HG03097 (cell line): Measurements from ENCODE around the gene CPXM1.
"Not testable (repeated sequence)": the region's sequence is repeated elsewhere in the genome, so short reads cannot be mapped to it uniquely, and the experiment has no call there.

Source experiments
- ATAC-seq: cut with Tn5 transposase; IDR thresholded peaks from one replicate; pipeline ENCODE4 v1.9.1; 2021; ENCODE audit not compliant: unreplicated experiment, low FRiP score

The CPXM1 gene

DNA sequence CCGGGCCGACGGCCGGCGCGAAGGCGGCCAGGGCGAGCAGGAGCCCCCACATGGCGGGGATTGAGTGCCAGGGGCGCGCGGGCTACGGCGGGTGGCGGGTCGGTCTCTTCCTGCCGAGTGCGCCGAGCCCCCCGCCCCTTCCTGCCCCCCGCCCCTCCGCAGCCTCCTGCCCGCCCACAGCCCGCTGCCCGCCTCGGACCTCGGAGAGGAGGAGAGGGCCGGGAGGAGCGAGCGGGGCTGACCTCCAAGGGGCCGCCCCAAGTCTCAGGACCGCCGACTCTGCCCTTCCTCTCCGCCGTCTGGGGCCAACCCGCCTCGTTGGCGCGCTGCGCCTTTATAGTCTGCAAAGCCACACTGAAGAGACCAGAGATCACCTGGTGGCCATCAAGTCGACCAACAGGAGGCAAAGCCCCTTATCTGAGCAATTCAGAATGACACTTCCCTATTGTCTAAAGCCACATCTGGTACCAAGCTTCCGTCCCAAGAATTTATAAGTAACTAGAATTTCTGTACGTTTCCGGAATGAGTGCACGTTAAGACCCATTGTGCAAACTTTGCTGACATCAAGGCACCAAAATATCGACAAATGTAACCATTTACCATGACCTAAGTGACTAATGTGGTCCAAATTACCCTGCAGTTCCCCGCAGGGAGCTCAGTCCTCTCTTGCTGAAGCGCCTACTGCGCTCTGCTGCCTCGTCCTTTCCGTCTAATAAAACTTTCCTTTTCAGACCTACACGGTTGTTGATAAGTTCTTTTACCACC is at the start of gene CPXM1:
Gene CPXM1, minus strand, starts transcription at position 107 of the 765 bp plus-strand sequence. Its CDS starts 55 bp downstream, at position 52.
- peak; percentile 53 for ATAC-seq

DNA sequence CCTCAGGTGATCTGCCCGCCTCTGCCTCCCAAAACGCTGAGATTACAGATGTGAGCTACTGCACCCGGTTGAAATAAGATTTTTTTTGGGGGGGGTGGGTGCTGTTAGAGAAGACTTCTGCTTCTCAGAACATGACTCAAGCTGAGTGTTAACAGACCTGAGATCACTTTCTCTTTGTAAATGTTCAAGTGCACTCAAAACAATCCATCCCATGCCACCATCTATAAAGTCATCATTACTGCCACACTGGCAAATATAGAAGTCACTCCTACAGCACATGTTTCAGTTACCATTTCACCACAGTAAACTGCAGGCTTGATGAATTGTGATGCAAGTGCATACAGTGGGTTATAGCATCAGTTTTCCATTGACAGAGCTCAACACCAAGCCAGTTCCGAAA is 49.1 kb upstream of the CPXM1 start:
- ATAC-seq = no peak

DNA sequence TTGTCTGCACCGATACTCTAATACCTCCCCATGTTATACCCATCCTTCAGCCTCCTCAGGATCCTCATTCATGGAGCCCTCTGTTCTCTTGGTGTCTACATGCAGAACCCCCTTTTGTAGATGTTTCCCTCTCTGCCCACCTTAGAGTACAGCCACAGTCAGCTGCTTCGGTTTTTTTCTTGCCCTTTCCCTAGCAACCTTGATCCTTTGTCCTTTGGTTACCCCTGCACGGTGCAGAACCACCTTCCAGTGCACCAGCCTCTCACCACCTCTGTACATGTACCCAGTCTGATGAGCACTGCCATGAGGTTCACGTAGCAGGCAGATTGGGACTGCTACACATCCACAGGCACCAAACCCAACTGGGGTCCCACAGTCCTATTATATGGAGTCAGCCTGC is 47.4 kb upstream of the CPXM1 start:
- no peak for ATAC-seq

DNA sequence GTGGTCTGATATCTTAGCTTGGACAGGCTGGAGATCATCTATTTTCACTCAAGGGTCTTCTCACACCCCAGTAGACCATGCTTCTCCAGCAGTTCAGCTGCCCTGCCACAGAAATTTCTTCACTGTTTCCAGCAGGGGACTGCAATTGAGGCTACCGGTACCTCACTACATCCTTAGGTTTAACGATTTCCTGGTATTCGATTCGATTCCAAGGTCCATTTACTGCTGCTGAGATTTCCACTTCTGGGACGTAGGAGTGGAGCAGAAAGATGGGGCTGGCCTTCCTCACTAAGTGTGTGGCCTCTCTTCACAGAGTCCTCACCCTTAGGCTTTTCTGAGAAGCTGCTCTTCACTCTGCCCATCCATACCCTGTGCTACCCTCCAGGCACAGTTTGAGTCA is 46.3 kb upstream of the CPXM1 start:
- ATAC-seq = no peak

DNA sequence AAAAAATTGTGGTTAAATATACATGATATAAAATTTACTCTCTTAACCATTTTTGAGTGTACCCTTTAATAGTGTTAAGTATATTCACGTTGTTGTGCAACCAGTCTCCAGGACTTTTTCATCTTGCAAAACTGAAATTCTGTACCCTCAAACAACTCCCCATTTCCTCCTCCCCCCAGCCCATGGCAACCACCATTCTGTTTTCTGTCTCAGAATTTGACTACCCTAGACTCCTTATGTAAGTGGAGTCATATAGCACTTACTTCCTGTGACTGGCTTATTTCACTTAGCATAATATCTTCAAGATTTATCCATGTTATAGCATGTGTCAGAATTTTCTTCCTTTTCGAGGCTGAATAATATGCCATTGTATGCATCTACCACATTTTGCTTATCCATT is 45.2 kb upstream of the CPXM1 start:
- ATAC-seq = no peak

DNA sequence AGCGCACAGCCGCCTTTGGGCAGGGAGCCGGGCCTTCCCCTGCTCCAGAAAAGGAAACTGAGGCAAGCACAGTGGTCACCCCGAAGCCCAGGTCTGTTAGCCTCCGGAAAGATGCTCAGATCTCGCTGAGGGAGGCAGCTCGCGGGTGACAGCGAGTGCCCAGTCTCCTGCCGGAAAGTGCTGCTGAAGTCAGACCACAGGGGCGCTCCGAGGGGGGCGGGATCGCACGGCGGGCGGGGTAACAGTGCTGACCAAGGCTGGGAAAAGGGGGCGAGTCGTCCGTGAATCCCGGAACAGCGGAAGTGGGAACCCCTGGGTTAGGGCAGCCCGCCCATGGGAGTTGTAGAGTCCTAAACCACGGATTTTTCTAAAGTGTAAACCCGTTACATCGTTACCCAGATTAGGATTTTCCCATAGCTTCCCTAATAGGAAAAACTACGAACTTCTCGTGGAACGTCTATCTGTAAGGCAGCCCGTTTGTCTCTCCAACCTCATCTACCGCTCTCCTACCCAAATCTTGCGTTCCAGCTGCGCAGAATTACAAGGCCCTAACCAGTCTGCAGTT is 40.6 kb upstream of the CPXM1 start:
- ATAC-seq = peak; percentile 10

DNA sequence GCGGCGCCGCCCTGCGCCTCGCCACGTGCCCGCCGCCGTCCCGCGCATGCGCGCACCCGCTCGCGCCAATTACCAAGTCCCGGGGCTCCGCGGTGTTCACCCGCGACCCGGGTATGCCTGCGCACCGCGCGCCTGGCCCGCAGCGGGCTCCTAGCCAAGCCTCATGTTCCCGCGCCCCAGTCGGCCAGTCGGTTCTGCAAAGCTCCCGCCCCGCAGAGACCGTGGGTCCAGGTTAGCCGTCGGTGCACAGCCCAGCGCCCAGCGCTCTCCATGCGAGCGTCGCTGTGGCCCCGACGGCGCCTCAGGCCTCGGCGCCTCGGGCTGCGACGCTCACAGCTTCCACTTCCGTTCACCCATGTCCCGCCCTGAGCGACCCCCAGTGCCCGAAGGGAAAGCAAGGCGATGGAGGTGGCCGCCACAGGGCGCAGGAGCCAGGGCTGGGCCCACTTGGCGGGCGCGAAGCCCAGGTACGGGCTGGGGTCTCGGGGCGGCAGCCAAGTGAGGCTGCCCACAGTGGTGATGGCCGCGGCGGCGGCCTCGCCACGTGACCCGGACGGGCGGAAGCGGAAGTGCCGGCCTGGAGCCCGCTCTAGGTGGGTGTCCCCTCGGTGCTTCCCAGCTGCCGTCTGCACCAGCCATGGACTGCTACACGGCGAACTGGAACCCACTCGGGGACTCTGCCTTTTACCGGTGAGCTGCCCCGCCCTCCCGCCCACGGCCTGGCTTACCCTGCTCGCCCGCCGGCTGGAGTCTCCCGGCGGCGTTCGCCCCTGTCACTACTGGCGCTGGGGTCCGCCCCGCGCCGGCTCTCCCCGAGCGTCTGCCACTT is 39.9 kb upstream of the CPXM1 start, which contains the start of the genes PCED1A and VPS16:
Gene PCED1A, minus strand, starts transcription at position 518 of the 829 bp plus-strand sequence. CDS start 743 bp downstream, outside the sequence.
Gene VPS16, plus strand, starts transcription at position 608 of the 829 bp plus-strand sequence. Its CDS starts 30 bp downstream, at position 638.
- ATAC-seq = peak; percentile 84

DNA sequence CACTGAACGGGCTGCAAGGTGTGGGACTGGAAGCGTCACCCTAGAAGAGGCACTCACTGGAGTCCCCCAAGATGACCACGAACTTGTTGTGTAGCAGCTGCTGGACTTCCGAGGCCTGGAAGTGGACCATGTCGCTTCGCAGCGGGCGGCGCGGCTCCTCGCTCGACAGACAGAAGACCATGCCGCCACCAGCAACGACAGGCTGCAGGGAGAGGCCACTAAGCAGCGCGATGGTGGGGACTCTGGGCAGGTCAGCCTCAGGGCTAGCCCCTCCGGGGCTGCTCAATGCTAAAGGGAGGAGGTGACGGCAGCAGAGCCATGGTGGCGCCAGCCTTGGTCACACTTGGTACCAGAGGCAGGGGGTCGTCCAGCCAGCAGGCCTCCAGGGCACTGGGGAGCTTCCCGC is 39.3 kb upstream of the CPXM1 start:
- ATAC-seq = no peak

DNA sequence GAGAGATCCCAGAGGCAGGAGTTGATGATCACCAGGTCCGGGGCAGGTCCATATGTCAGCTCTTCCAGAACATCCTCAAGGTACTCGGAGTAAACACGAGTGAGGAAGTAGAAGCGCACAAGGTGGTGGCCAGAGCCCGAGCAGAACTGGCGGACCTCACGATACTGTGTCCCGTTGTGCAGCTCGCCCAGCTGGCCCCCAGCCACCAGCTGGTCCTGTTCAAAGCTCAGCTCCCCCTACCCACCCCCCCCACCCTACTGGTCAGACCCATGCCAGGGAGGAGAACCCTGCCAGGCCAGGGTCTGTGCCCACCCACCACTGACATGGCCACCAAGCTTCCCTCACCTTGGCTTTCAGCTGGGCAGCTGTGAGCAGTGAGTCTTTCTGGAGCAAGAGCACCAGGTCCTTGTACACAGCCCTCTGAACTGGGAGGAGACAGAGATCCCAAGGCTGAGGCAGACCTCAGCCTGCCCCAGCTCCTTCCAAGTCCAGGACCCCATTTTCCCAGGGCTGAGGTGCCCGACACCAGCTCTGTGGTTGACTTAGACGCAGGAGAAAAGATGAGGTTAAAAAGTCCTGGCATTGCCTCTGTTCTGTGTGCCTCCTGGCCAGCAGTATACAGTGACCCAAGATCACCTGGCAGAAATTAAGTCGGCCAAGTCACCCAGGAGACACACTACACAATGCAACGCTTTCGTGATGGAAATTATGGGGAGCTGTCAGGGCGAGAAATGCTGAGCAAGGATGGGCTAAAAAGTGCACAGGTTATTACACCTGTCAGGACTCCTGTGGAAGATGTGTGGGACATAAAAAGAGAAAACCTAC is 38.6 kb upstream of the CPXM1 start:
- ATAC-seq = no peak

DNA sequence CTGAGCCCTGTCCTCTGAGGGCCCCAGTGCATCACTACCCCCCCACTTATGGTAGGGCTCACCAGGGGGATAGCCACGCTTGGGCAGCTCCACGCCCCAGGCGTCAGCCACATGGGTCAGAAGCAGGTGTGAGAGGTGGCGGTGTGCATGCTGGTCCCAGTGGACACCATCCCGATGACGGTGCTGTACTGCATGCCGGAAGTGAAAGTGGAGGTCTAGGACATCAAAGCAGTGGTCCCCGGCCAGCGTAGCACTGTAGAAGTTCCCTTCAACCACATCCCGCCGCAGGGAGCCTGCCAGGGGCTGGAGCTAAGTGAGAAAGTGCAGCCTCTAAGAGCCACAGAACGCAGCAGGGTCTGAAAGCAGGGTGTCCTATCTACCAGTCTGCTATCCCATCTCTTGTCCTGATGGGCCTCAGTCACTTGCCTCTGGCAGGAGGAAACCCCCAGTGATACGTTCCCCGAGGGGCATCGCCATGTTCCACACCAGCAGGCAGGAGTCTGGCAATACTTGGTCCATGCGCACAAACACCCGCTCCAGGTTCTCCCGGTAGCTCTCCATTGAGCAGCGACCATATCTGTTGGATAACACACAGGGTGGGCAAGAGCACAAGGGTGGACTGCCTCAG is 37.9 kb upstream of the CPXM1 start:
- no peak for ATAC-seq

DNA sequence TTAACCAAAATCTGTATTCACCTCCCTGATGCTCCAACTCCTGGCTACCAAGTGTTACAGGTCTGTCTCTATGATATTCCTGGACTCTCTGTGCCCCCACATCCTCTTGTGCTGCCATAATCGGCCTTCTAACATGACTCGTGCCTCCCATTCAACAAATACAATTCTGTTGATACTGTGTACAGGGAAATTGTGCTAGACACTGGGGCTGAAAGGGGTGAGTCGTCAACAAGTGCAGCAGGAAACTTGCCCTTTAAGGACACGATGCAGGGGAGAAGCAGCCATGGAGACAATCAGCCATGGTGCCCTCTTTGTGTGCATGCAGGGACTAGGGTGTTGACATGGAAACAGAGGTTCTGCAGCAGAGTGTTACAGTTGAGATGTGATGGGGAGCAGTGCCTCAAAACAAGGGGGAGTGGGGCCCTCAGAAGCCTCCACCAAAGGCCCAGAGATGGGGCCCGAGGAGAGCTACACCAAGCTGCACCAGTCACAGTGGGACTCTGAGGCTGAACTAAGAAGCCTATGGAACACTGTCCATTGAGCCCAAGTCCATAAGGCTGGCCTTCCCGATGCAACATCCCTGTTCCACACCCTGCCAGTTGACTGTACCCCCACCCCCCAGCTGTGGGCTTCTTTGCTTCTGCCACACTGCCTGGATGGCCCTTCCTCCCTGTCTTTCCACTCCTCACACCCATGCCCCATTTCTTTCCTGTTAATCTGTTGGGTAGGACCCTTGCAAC is 37.0 kb upstream of the CPXM1 start:
- ATAC-seq = no peak

DNA sequence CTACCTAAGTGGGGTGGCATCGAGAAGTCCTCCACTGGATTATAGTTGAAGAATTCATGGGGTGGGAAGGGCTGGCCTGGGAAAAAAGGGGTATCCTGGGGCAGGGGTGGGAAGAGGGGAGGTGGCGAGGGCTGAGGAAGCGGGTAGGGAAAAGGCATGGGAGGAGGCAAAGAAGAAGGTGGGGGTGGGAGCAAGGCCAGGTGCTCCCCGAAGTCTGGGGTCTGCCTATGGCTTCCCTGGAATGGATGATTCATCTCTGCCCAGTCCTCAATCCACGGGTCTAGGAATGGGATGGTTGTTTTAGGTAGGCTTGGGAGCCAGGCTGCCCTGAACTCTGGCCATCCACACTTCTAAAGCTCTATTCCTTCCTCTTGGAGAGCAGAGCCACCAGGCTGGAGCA is 35.6 kb upstream of the CPXM1 start:
- ATAC-seq = no peak

DNA sequence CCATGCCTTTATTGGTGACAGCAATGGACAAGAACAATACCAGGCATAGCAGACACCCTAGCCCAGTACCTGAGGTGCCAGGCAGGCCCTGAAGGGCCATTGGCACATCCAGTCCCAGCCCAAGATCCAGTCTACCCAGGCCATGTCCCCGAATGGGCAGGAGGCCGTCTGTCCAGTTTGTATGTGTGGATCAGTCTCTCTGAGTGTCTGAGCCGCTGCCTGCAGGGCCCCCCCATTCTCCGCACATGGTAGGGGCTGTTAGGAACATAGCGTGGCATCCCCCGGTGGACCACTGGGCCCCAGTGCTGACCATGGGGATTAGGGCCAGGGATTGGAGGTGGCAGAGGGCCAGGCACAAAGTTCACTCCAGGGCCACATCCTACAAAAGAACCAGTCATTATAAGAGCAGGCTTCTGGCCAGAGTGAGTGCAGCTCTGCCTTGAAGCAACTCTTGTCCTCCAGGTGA is 34.9 kb upstream of the CPXM1 start:
- no peak for ATAC-seq

DNA sequence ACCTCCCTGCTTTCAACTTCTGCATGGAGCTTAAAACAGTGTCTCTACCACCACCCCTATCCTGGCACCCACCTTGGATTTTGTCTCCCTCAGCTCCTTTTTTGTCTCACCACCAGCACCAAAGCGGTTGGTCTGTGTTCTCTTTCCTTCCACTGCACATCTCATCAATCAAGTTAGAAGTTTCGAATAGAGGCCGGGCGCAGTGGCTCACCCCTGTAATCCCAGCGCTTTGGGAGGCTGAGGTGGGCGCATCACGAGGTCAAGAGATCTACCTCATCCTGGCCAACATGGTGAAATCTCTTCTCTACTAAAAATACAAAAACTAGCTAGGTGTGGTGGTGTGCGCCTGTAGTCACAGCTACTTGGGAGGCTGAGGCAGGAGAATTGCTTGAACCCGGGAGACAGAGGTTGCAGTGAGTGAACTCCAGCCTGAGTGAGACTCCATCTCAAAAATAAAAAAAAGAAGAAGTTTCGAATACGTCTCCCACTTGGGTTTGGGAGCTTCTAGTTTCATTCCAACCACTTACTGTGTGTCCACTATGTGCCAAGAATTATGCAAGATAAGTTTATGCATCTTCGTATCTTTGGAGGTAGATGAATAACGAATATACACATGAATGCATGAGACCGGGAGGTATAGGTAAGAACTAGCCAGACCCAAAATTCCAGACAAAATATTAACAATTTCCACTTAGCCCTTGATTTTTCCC is 34.1 kb upstream of the CPXM1 start:
- ATAC-seq = no peak

DNA sequence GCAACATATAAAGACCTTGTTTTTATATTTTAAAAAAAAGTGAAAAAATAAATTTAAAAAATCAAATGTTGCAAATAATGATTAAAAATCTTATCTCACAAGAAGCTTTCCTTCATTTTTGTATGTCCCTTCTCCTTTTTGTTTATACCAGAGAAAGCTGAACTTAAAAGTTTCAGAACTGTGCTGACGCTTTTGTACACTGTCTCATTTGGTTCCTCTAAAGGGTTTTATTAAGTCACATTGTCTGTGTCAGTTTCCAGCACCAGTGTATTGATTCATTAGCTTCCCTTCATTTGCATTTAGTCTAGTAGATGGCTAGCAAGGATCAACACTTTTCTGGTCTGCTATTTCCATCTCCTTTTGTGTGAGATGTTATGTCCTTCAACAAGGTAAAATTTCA is 33.3 kb upstream of the CPXM1 start:
- ATAC-seq = no peak

DNA sequence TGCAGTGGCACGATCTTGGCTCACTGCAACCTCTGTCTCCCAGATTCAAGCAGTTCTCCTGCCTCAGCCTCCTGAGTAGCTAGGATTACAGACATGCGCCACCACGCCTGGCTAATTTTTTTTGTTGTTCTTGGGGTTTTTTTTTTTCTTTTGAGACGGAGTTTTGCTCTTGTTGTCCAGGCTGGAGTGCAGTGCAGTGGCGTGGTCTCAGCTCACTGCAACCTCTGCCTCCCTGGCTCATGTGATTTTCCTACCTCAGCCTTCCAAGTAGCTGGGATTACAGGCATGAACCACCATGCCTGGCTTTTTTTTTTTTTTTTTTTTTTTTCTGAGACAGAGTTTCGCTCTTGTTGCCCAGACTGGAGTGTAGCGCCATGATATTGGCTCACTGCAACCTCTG is 30.8 kb upstream of the CPXM1 start:
- not testable (repeated sequence) for ATAC-seq

DNA sequence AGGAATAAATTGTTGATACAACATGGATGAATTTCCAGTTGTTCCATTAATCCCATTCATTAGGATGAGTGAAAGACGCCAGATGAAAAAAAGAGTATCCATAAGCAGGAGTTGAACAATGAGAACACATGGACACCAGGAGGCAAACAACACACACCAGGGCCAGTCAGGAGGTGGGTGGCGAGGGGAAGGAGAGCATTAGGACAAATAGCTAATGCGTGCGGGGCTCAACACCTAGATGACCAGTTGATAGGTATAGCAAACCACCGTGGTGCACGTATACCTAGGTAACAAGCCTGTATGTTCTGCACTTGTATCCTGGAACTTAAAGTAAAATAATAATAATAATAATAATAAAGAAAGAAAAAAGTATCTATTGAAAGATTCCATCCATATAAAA is 28.9 kb upstream of the CPXM1 start:
- no peak for ATAC-seq

DNA sequence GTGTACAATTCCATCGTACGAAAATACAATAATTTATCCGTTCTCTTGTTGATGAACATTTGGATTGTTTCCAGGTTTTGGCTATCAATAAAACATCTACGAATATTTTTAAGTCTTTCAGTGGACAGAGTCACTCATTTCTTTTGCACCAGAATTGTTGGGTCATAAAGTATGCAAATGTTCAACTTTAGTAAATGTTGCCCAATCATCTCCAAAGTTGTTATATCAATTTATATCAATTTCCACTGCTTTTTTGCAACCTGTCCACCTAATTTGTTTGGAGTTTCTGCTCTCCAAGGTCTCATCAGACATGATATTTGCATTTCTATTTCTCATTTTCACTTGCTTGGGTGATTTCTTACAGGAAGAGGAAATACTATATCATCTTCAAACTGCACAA is 26.2 kb upstream of the CPXM1 start:
- ATAC-seq = no peak

DNA sequence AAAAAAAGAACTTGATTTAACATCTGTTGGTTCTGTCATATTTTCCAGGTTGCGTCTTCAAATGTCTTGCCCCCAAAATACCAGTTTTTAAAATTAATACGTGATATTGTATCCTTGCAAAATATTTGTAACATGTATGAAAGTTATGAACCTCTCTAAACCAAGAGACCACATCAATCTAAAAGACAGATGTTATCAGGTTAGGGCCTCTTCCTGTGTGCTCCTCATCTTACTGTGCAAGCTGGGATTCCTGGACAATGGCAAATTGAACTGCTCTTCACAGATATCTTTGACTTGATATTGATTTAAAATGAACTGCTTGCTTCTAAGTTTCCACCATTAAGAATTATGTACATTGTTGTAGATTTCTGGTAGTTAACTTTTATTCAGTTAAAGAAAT is 25.3 kb upstream of the CPXM1 start:
- no peak for ATAC-seq
